Uterus (tissue), 2 donors: Measurements from ENCODE around the gene C1R.
"Not testable (repeated sequence)": the region's sequence is repeated elsewhere in the genome, so short reads cannot be mapped to it uniquely, and the experiment has no call there.

Source experiments
- CTCF ChIP-seq, 4 experiments: fragments of 200-600 bp in 2 of 4; fragments of 450-650 bp in 2 of 4; sonication (generic) in 2 of 4; IDR thresholded peaks; one replicate each; pipeline ENCODE4 v1.5.1; 2016 to 2019; ENCODE audit warnings: antibody characterized with exemption in 4 of 4, mild to moderate bottlenecking in 2 of 4, moderate library complexity in 1 of 4
- POLR2A ChIP-seq, 2 donors: fragments of 450-650 bp; IDR thresholded peaks; one replicate each; pipeline ENCODE4 v1.6.1; 2016; ENCODE audit warnings: antibody characterized with exemption in 2 of 2, mild to moderate bottlenecking in 1 of 2, moderate library complexity in 1 of 2

GRCh38 chr12:7107181-7107580 lies 14.9 kb upstream of the C1R start:
- not testable (repeated sequence) for TF ChIP-seq POLR2A, CTCF (IDR thresholded peaks at IDR 0.05)
